Vagina (tissue), 2 donors: ENCODE results near the gene FIGN. TPM values are rescaled to one million over a fixed set of nuclear protein-coding genes. Genes with fewer than 3 reads are reported as not detected.

Experiments
- DNase-seq, 2 donors: peaks; one replicate each; pipeline ENCODE4 v3.0.0-alpha.2; 2017; ENCODE audit errors: extremely low spot score in 2 of 2
- H3K27ac ChIP-seq: fragments of 200-600 bp; sonication (generic); one replicate; pipeline ENCODE4 v1.5.1; 2019
- H3K27me3 ChIP-seq: fragments of 200-600 bp; sonication (generic); one replicate; pipeline ENCODE4 v1.5.1; 2019
- H3K36me3 ChIP-seq, 2 donors: fragments of 200-600 bp; sonication (generic); one replicate each; pipeline ENCODE4 v1.5.1; 2017 to 2019
- H3K4me1 ChIP-seq: fragments of 200-600 bp; sonication (generic); one replicate; pipeline ENCODE4 v1.5.1; 2019
- H3K4me3 ChIP-seq, 2 donors: fragments of 200-600 bp; sonication (generic); 1 replicate in 1 of 2; 2 replicates in 1 of 2; pipeline ENCODE4 v1.5.1; 2016 to 2019
- H3K9me3 ChIP-seq: fragments of 200-600 bp; sonication (generic); one replicate; pipeline ENCODE4 v1.5.1; 2019
- CTCF ChIP-seq, 3 experiments: fragments of 450-650 bp in 2 of 3; fragments of 200-600 bp in 1 of 3; sonication (generic) in 1 of 3; IDR thresholded peaks; one replicate each; pipeline ENCODE4 v1.5.1; 2017 to 2019; ENCODE audit warnings: antibody characterized with exemption in 3 of 3, mild to moderate bottlenecking in 2 of 3, moderate library complexity in 2 of 3
- POLR2A ChIP-seq, 2 donors: fragments of 450-650 bp; IDR thresholded peaks; one replicate each; pipeline ENCODE4 v1.6.1; 2017; ENCODE audit warnings: antibody characterized with exemption in 2 of 2, mild to moderate bottlenecking in 2 of 2, moderate library complexity in 2 of 2
- POLR2AphosphoS5 ChIP-seq, 2 donors: sonication (generic); formaldehyde crosslinking; IDR thresholded peaks; one replicate each; pipeline ENCODE4 v1.9.0; 2017; ENCODE audit warnings: antibody characterized with exemption in 2 of 2, mild to moderate bottlenecking in 2 of 2, low read depth in 1 of 2; ENCODE audit not compliant: insufficient read depth in 1 of 2
- intact Hi-C: fragments of 100-400 bp; cut with DNase I; formaldehyde crosslinking; loops from one replicate; pipeline ENCODE4 v1.15.1; 2023
- total RNA-seq: library from RNA; depleted of rRNA; stranded (reverse); fragments of >200 nt; gene quantifications from one replicate; pipeline ENCODE4 v1.2.3, GENCODE V29; 2016

The FIGN gene
- total RNA-seq, 1 donor from 2014 or later, result 3.2 TPM

DNA sequence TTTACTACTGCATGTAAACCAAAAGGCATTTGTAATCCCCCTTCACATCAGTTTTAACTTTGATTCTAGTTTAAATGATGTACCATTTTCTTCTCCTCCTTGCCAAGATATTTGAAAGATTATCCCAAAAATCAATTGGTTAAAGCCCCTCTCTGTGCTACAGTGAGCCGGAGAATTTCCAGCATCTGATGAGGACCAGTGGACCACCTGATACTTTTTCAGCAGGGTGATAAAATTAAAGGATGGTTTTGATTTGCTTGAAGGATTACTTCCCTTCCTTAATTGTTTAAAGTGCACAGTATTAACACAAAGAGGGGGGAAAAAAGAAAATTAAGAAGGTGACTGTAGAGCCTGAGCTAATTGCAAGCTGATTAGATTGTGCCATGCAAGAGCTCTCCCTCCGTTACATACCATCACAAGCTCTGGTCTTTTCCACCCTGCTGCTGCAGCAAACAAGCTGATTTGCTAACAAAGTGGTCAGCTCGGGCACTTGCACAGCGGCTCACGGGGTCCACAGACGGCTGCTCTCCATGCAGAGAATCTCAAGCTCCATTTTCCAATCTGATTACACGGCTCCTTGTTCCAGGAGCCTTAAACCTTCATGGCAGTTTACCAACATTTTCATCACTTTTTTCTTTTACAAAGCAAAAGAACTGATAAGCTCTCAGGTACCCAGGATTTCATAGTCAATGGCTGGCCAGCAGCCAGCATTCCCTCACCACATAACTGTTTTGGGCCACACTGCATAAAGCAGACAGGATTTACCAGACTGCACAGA lies 22.1 kb downstream of the FIGN start:
- H3K27ac ChIP-seq, result no peak overlapping the region
- DNase-seq, result no peak
- intact Hi-C loops, result no loop called here
- no peak for TF ChIP-seq CTCF (IDR thresholded peaks at IDR 0.05)
- no peak for TF ChIP-seq POLR2A (IDR thresholded peaks at IDR 0.05)
- no peak for TF ChIP-seq POLR2AphosphoS5 (IDR thresholded peaks at IDR 0.05; ENCODE audit: insufficient read depth in 1 of 2, low read depth in 1 of 2)
- no peak overlapping the region for H3K4me3 ChIP-seq
- H3K27me3 ChIP-seq, result no peaks in the 10 kb centered on the region
- H3K36me3 ChIP-seq, result no peaks in the 10 kb centered on the region
- H3K9me3 ChIP-seq, result no peaks in the 10 kb centered on the region
- no peaks in the 10 kb centered on the region for H3K4me1 ChIP-seq

DNA sequence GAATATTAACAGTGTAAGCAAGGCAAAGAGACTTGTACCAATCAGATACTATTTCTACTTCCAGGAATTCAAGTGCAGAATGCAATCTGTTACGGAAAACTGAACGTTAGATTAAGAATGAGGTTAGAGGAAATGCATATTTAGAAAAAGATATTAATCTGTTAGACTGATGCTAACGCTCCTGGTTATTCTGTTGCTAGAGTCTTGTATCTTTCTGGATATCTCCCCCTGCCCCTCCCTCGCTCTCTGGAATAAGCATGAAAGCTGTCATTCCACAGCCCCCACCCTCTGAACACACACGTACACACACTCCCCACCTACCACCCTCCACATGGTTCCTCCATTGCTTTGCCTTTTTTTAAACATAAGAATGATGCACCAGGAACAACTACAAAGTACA lies 24.1 kb downstream of the FIGN start:
- Histone ChIP-seq H3K27ac (no peak overlapping the region), H3K27me3 (no peaks in the 10 kb centered on the region), H3K4me1 (peaks cover 3% of the 10 kb centered on the region), H3K36me3 (no peaks in the 10 kb centered on the region), H3K4me3 (no peak overlapping the region), H3K9me3 (no peaks in the 10 kb centered on the region)
- intact Hi-C loops, result no loop called here
- DNase-seq, result no peak
- TF ChIP-seq POLR2AphosphoS5 (IDR thresholded peaks at IDR 0.05; ENCODE audit: insufficient read depth in 1 of 2, low read depth in 1 of 2), result no peak
- TF ChIP-seq CTCF (IDR thresholded peaks at IDR 0.05), result no peak

DNA sequence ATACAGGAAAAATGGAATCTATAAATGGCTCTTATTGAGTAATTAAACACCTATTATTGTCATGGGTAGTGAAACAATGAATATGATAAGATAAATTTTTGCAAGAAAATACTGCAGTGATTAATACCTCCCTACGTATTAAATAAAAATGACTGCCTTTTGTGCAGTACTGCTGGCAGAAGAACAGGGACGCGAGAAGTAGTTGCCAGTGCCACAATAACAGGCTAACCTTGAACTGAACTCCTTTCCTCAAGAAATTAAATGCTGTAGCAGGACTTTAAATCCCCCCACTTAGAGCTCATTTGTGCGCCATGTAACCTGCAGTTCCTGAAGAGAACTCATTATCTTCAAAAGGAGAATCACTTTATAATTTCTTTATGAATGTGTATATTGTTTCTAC lies 24.6 kb downstream of the FIGN start:
- Histone ChIP-seq H3K4me3 (no peak overlapping the region), H3K27me3 (no peaks in the 10 kb centered on the region), H3K36me3 (no peaks in the 10 kb centered on the region), H3K4me1 (peaks cover 4% of the 10 kb centered on the region), H3K9me3 (no peaks in the 10 kb centered on the region), H3K27ac (no peak overlapping the region)
- intact Hi-C loops, result no loop called here
- TF ChIP-seq CTCF (IDR thresholded peaks at IDR 0.05) (no peak), POLR2AphosphoS5 (IDR thresholded peaks at IDR 0.05; ENCODE audit: insufficient read depth in 1 of 2, low read depth in 1 of 2) (no peak), POLR2A (IDR thresholded peaks at IDR 0.05) (no peak)
- DNase-seq, result no peak

DNA sequence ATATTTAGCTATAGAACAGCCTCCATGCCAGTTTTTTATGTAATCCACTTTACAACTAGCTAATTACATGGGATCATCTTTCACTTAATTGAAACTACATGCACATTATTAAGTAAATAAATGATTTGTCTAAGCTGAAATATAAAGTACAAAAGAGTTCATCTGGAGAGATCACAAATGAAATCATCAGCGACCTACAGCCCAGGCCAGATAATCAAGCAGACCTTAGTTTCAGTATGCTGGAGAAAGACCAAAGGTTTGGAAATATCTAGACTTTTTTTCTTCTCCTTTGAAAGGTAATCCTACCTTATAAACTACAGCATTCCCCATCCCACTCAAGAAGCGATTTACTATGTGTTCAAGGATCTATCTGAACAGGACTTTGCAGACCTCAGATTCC lies 26.5 kb downstream of the FIGN start:
- Histone ChIP-seq H3K9me3 (no peaks in the 10 kb centered on the region), H3K36me3 (no peaks in the 10 kb centered on the region), H3K4me1 (peaks cover 4% of the 10 kb centered on the region), H3K27me3 (no peaks in the 10 kb centered on the region), H3K27ac (no peak overlapping the region), H3K4me3 (no peak overlapping the region)
- DNase-seq, result no peak
- intact Hi-C loops, result no loop called here
- no peak for TF ChIP-seq POLR2AphosphoS5 (IDR thresholded peaks at IDR 0.05; ENCODE audit: insufficient read depth in 1 of 2, low read depth in 1 of 2)
- no peak for TF ChIP-seq CTCF (IDR thresholded peaks at IDR 0.05)
- TF ChIP-seq POLR2A (IDR thresholded peaks at IDR 0.05), result no peak

GRCh38 chr2:163708265-163708664 lies 27.5 kb downstream of the FIGN start:
- Histone ChIP-seq H3K36me3 (no peaks in the 10 kb centered on the region), H3K4me1 (peaks cover 4% of the 10 kb centered on the region), H3K27me3 (no peaks in the 10 kb centered on the region), H3K27ac (no peak overlapping the region), H3K4me3 (no peak overlapping the region), H3K9me3 (no peaks in the 10 kb centered on the region)
- no peak for DNase-seq
- TF ChIP-seq POLR2AphosphoS5 (IDR thresholded peaks at IDR 0.05; ENCODE audit: insufficient read depth in 1 of 2, low read depth in 1 of 2) (no peak), CTCF (IDR thresholded peaks at IDR 0.05) (no peak), POLR2A (IDR thresholded peaks at IDR 0.05) (no peak)
- intact Hi-C loops, result no loop called here
